Endothelial cell of umbilical vein (primary cell): ENCODE data around the gene PAPPA2. TPM values are rescaled to one million over a fixed set of nuclear protein-coding genes. Genes with fewer than 3 reads are reported as not detected.

Experiments
- BruUV-seq: library from RNA; stranded (reverse); fragments of 400-500 nt; replicated peaks from 2 replicates; lab custom pipeline; 2021; lab: Mats Ljungman, UMichigan
- CTCF ChIA-PET: fragments of 300-600, 350-600 bp; sonication (Branson Sonifier 250); formaldehyde crosslinking; loops from one replicate; lab custom pipeline; 2021; ENCODE audit warnings: antibody characterized with exemption, inconsistent platforms; lab: Charles Lee
- POLR2A ChIA-PET: fragments of 300-600, 350-600 bp; sonication (Branson Sonifier 250); formaldehyde crosslinking; loops from one replicate; lab custom pipeline; 2021; ENCODE audit warnings: antibody characterized with exemption, inconsistent platforms; lab: Charles Lee
- DNase-seq: peaks from one replicate; pipeline ENCODE4 v3.0.0-alpha.2; 2011; ENCODE audit warnings: low read depth, low spot score
- FAIRE-seq: peaks from 2 replicates; lab custom pipeline; 2011; peaks lifted over from hg19 to GRCh38; lab: Jason Lieb, UNC
- H2AFZ ChIP-seq: 2 replicates; pipeline ENCODE4 v1.6.0; 2012; ENCODE audit warnings: low read depth, low read length, control low read depth, inconsistent platforms
- H3K27ac ChIP-seq: 2 replicates; pipeline ENCODE4 v1.5.1; 2011; ENCODE audit warnings: low read depth, mild to moderate bottlenecking, control low read depth, low read length, moderate library complexity; ENCODE audit not compliant: insufficient read depth
- H3K27me3 ChIP-seq, 2 experiments: 2 replicates each; pipeline versions ENCODE4 v1.6.0 to v1.6.1; 2011; ENCODE audit warnings: low read length in 2 of 2, mixed read lengths in 1 of 2; ENCODE audit not compliant: control insufficient read depth in 2 of 2, insufficient read depth in 2 of 2
- H3K36me3 ChIP-seq, 2 experiments: 2 replicates in 1 of 2; 3 replicates in 1 of 2; pipeline ENCODE4 v1.5.1; 2011; ENCODE audit warnings: low read length in 2 of 2, mild to moderate bottlenecking in 1 of 2, moderate library complexity in 1 of 2; ENCODE audit not compliant: control insufficient read depth in 2 of 2, insufficient read depth in 2 of 2; ENCODE audit errors: extremely low read depth in 1 of 2
- H3K4me1 ChIP-seq: 3 replicates; pipeline ENCODE4 v1.5.1; 2011; ENCODE audit warnings: mild to moderate bottlenecking, low read length; ENCODE audit not compliant: control insufficient read depth, insufficient read depth; ENCODE audit errors: extremely low read depth
- H3K4me2 ChIP-seq: 2 replicates; pipeline ENCODE4 v1.6.1; 2011; ENCODE audit warnings: low read length, control low read depth, mixed read lengths; ENCODE audit not compliant: insufficient read depth
- H3K4me3 ChIP-seq, 3 experiments: fragments of 200-600 bp in 1 of 3; sonication (generic), shearing (Covaris generic) in 1 of 3; replicated peaks in 1 of 3; 2 replicates each; pipeline ENCODE4 v1.5.1; 2011 to 2016; ENCODE audit warnings: control low read depth in 3 of 3, low read length in 3 of 3, mild to moderate bottlenecking in 2 of 3, inconsistent platforms in 1 of 3, low read depth in 1 of 3, moderate library complexity in 1 of 3; ENCODE audit not compliant: insufficient read depth in 1 of 3
- H3K79me2 ChIP-seq: 2 replicates; pipeline ENCODE4 v1.6.0; 2012; ENCODE audit warnings: low read length, inconsistent platforms; ENCODE audit not compliant: control insufficient read depth, insufficient read depth
- H3K9ac ChIP-seq: replicated peaks from 2 replicates; pipeline ENCODE3; 2011; ENCODE audit warnings: low read length, control low read depth; ENCODE audit not compliant: insufficient read depth; ENCODE audit errors: extremely low read depth
- H3K9me1 ChIP-seq: replicated peaks from 3 replicates; pipeline ENCODE4 v1.6.0; 2011; ENCODE audit warnings: mild to moderate bottlenecking, low read length; ENCODE audit not compliant: control insufficient read depth, insufficient read depth; ENCODE audit errors: extremely low read depth
- H3K9me3 ChIP-seq: replicated peaks from 2 replicates; pipeline ENCODE4 v1.5.1; 2012; ENCODE audit warnings: low read length, inconsistent platforms; ENCODE audit not compliant: control insufficient read depth, insufficient read depth
- H4K20me1 ChIP-seq: replicated peaks from 2 replicates; pipeline ENCODE3; 2011; ENCODE audit warnings: mild to moderate bottlenecking, low read length; ENCODE audit not compliant: control insufficient read depth, insufficient read depth; ENCODE audit errors: extremely low read depth
- EZH2 ChIP-seq: IDR thresholded peaks from 2 replicates; pipeline ENCODE4 v1.6.1; 2012; ENCODE audit warnings: borderline replicate concordance, low read depth, mild to moderate bottlenecking, moderate library complexity, low read length, inconsistent platforms; ENCODE audit not compliant: severe bottlenecking
- FOS ChIP-seq: IDR thresholded peaks from 2 replicates; pipeline ENCODE4 v1.6.1; 2011; ENCODE audit warnings: mild to moderate bottlenecking, low read length, moderate library complexity, borderline replicate concordance; ENCODE audit not compliant: insufficient read depth
- GATA2 ChIP-seq: IDR thresholded peaks from 2 replicates; pipeline ENCODE4 v1.7.0; 2011; ENCODE audit warnings: low read depth, mild to moderate bottlenecking, moderate library complexity, mixed read lengths, low read length; ENCODE audit not compliant: insufficient read length, insufficient read depth
- JUN ChIP-seq: IDR thresholded peaks from 2 replicates; pipeline ENCODE4 v1.6.1; 2011; ENCODE audit warnings: borderline replicate concordance, low read depth; ENCODE audit not compliant: insufficient read length, insufficient read depth
- MYC ChIP-seq: IDR thresholded peaks from one replicate; pipeline ENCODE4 v1.6.1; 2011; ENCODE audit warnings: mild to moderate bottlenecking, low read depth, low read length
- POLR2A ChIP-seq: IDR thresholded peaks from 2 replicates; pipeline ENCODE4 v1.6.1; 2012; ENCODE audit warnings: low read depth, mild to moderate bottlenecking, control low read depth, low read length
- POLR2AphosphoS5 ChIP-seq: IDR thresholded peaks from 2 replicates; pipeline ENCODE4 v1.6.1; 2012; ENCODE audit warnings: low read depth, mild to moderate bottlenecking, control low read depth, low read length, moderate library complexity; ENCODE audit not compliant: insufficient read depth
- dilution Hi-C: fragments of 300-500 bp; cut with MboI; formaldehyde crosslinking; loops from one replicate; pipeline ENCODE4 v1.15.0; 2019; ENCODE audit warnings: low sequenced_read_pairs; ENCODE audit not compliant: extremely low pct_ligation_motif_present
- intact Hi-C: fragments of 100-400 bp; cut with micrococcal nuclease; formaldehyde crosslinking; loops from one replicate; pipeline ENCODE4 v1.10.0; 2022
- polyA plus RNA-seq, 4 experiments: library from polyadenylated mRNA; depleted of rRNA in 3 of 4; stranded (reverse) in 3 of 4; unstranded in 1 of 4; fragments of >200 nt; gene quantifications; 2 replicates each; pipeline versions ENCODE4 v1.2.1 to v1.2.3, GENCODE V29; 2011 to 2012; ENCODE audit warnings: missing spikeins in 1 of 4
- total RNA-seq: library from RNA; stranded (reverse); gene quantifications from 2 replicates; pipeline ENCODE4 v1.2.3, GENCODE V29; 2021
- TF ChIP-seq, protein P1 (sequence below): IDR thresholded peaks from 2 replicates; pipeline ENCODE4 v1.6.1; 2011; ENCODE audit not compliant: insufficient read depth, insufficient read length
- TF ChIP-seq, protein P2 (sequence below), 2 donors: IDR thresholded peaks; 1 replicate in 1 of 2; 2 replicates in 1 of 2; pipeline ENCODE4 v1.5.1; 2011; ENCODE audit warnings: low read length in 2 of 2, mild to moderate bottlenecking in 2 of 2, moderate library complexity in 2 of 2, control low read depth in 1 of 2, inconsistent platforms in 1 of 2, low read depth in 1 of 2; ENCODE audit not compliant: insufficient read depth in 1 of 2; ENCODE audit errors: extremely low read depth in 1 of 2

PAPPA2 gene
- total and polyA plus RNA-seq, 2 donors (not counting 3 experiments of a cell fraction or from before 2014, with no cell fraction given): not detected

GRCh38 chr1:176575991-176576390, 113.0 kb downstream of the PAPPA2 start:
- Histone ChIP-seq H3K9me1 (no peaks in the 10 kb centered on the region), H2AFZ (no peak overlapping the region), H3K79me2 (no peaks in the 10 kb centered on the region), H3K9ac (no peak overlapping the region), H3K27me3 (no peaks in the 10 kb centered on the region), H3K4me2 (no peak overlapping the region), H4K20me1 (no peaks in the 10 kb centered on the region), H3K4me1 (no peaks in the 10 kb centered on the region), H3K9me3 (no peaks in the 10 kb centered on the region), H3K27ac (no peak overlapping the region), H3K4me3 (no peak overlapping the region), H3K36me3 (no peaks in the 10 kb centered on the region)
- CTCF ChIA-PET: no interaction called here
- intact Hi-C loops: no loop called here
- FAIRE-seq: no peak
- TF ChIP-seq MYC: no peak
- TF ChIP-seq GATA2: no peak
- TF ChIP-seq POLR2A: no peak
- no peak for TF ChIP-seq POLR2AphosphoS5
- TF ChIP-seq, protein P1, sequence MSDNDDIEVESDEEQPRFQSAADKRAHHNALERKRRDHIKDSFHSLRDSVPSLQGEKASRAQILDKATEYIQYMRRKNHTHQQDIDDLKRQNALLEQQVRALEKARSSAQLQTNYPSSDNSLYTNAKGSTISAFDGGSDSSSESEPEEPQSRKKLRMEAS: no peak
- TF ChIP-seq FOS: no peak
- TF ChIP-seq JUN: no peak
- TF ChIP-seq EZH2: no peak
- TF ChIP-seq, protein P2, sequence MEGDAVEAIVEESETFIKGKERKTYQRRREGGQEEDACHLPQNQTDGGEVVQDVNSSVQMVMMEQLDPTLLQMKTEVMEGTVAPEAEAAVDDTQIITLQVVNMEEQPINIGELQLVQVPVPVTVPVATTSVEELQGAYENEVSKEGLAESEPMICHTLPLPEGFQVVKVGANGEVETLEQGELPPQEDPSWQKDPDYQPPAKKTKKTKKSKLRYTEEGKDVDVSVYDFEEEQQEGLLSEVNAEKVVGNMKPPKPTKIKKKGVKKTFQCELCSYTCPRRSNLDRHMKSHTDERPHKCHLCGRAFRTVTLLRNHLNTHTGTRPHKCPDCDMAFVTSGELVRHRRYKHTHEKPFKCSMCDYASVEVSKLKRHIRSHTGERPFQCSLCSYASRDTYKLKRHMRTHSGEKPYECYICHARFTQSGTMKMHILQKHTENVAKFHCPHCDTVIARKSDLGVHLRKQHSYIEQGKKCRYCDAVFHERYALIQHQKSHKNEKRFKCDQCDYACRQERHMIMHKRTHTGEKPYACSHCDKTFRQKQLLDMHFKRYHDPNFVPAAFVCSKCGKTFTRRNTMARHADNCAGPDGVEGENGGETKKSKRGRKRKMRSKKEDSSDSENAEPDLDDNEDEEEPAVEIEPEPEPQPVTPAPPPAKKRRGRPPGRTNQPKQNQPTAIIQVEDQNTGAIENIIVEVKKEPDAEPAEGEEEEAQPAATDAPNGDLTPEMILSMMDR (IDR thresholded peaks at IDR 0.05; ENCODE audit: extremely low read depth in 1 of 2, insufficient read depth in 1 of 2, low read depth in 1 of 2, low read length in 2 of 2): no peak
- POLR2A ChIA-PET: no interaction called here
- BruUV-seq: no TSS peak
- no peak for DNase-seq
- dilution Hi-C loops: no loop called here
